WTC11 (cell line): ENCODE results near the gene AQP5. TPM values are rescaled to one million over a fixed set of nuclear protein-coding genes. Genes with fewer than 3 reads are reported as not detected.

ENCODE experiments used
- ATAC-seq: fragments of 200-7000 bp; cut with Tn5 transposase; 2 replicates; pipeline ENCODE4 v1.10.0; 2021; ENCODE audit warnings: mild to moderate bottlenecking, moderate library complexity
- CTCF ChIA-PET: fragments of 300-600 bp; sonication (Branson Sonifier 250); formaldehyde crosslinking; loops from one replicate; lab custom pipeline; 2021; ENCODE audit warnings: antibody characterized with exemption; lab: Charles Lee
- POLR2A ChIA-PET: fragments of 350-600 bp; sonication (Branson Sonifier 250); formaldehyde crosslinking; loops from one replicate; lab custom pipeline; 2021; ENCODE audit warnings: antibody characterized with exemption; lab: Charles Lee
- DNase-seq: peaks from one replicate; pipeline ENCODE4 v3.0.0; 2021; ENCODE audit warnings: low spot score
- H3K27ac Mint-ChIP-seq: 2 replicates; pipeline ENCODE4 v1.8.0; 2021; ENCODE audit warnings: mixed read lengths
- H3K27me3 Mint-ChIP-seq: 2 replicates; pipeline ENCODE4 v1.8.0; 2021; ENCODE audit warnings: low read depth, mild to moderate bottlenecking, moderate library complexity, mixed read lengths
- H3K36me3 Mint-ChIP-seq: 2 replicates; pipeline ENCODE4 v1.8.0; 2021; ENCODE audit warnings: mixed read lengths
- H3K4me1 Mint-ChIP-seq: 2 replicates; pipeline ENCODE4 v1.8.0; 2022; ENCODE audit warnings: mixed read lengths
- H3K4me3 Mint-ChIP-seq: 2 replicates; pipeline ENCODE4 v1.8.0; 2021; ENCODE audit warnings: mild to moderate bottlenecking, moderate library complexity, mixed read lengths
- H3K9me3 Mint-ChIP-seq: 2 replicates; pipeline ENCODE4 v1.8.0; 2021; ENCODE audit warnings: mixed read lengths
- AR ChIP-seq: fragments of 250-450 bp; sonication (Bioruptor Pico); IDR thresholded peaks from 2 replicates; pipeline ENCODE4 v1.9.0; 2021; ENCODE audit warnings: mild to moderate bottlenecking
- ATF1 ChIP-seq: sonication (generic); formaldehyde crosslinking; IDR thresholded peaks from 2 replicates; pipeline ENCODE4 v1.8.1; 2023; ENCODE audit warnings: mild to moderate bottlenecking, moderate library complexity, missing genetic modification reagents
- E2F1 ChIP-seq: sonication (generic); formaldehyde crosslinking; IDR thresholded peaks from 2 replicates; pipeline ENCODE4 v1.8.0; 2022; ENCODE audit warnings: mild to moderate bottlenecking, missing genetic modification reagents
- FOXJ3 ChIP-seq: sonication (generic); formaldehyde crosslinking; IDR thresholded peaks from 2 replicates; pipeline ENCODE4 v1.9.0; 2021; ENCODE audit warnings: missing genetic modification reagents, mild to moderate bottlenecking, borderline replicate concordance
- FOXK1 ChIP-seq: sonication (generic); formaldehyde crosslinking; IDR thresholded peaks from 2 replicates; pipeline ENCODE4 v1.8.0; 2022; ENCODE audit warnings: mild to moderate bottlenecking, moderate library complexity, missing genetic modification reagents
- GTF2I ChIP-seq: fragments of 250-450 bp; sonication (Bioruptor Pico); conservative IDR thresholded peaks from 2 replicates; pipeline ENCODE4 v1.4.0; 2021; ENCODE audit warnings: mild to moderate bottlenecking
- HMGA2 ChIP-seq: fragments of 250-450 bp; sonication (Bioruptor Pico); IDR thresholded peaks from 2 replicates; pipeline ENCODE4 v1.4.0; 2021; ENCODE audit warnings: mild to moderate bottlenecking, moderate library complexity
- PREB ChIP-seq: sonication (generic); formaldehyde crosslinking; IDR thresholded peaks from 2 replicates; pipeline ENCODE4 v1.8.1; 2022; ENCODE audit warnings: mild to moderate bottlenecking, missing genetic modification reagents, moderate library complexity, borderline replicate concordance
- SOX15 ChIP-seq: fragments of 250-450 bp; sonication (Bioruptor Pico); IDR thresholded peaks from 2 replicates; pipeline ENCODE4 v1.9.0; 2021; ENCODE audit warnings: mild to moderate bottlenecking
- SP1 ChIP-seq: sonication (generic); formaldehyde crosslinking; conservative IDR thresholded peaks from 2 replicates; pipeline ENCODE4 v1.8.1; 2022; ENCODE audit warnings: missing genetic modification reagents
- TP53 ChIP-seq: sonication (generic); formaldehyde crosslinking; IDR thresholded peaks from 2 replicates; pipeline ENCODE4 v1.8.1; 2023; ENCODE audit warnings: mild to moderate bottlenecking, missing genetic modification reagents
- ZMAT4 ChIP-seq: fragments of 250-450 bp; sonication (Bioruptor Pico); IDR thresholded peaks from 2 replicates; pipeline ENCODE4 v1.9.0; 2021; ENCODE audit warnings: mild to moderate bottlenecking
- ZNF232 ChIP-seq: sonication (generic); formaldehyde crosslinking; IDR thresholded peaks from 2 replicates; pipeline ENCODE4 v1.8.0; 2022; ENCODE audit warnings: mild to moderate bottlenecking, missing genetic modification reagents
- ZNF281 ChIP-seq: sonication (generic); formaldehyde crosslinking; IDR thresholded peaks from 2 replicates; pipeline ENCODE4 v1.8.0; 2023; ENCODE audit warnings: mild to moderate bottlenecking, missing genetic modification reagents
- ZNF512 ChIP-seq: sonication (generic); formaldehyde crosslinking; IDR thresholded peaks from 2 replicates; pipeline ENCODE4 v1.8.1; 2022; ENCODE audit warnings: missing genetic modification reagents, borderline replicate concordance
- ZNF532 ChIP-seq: fragments of 250-450 bp; sonication (Bioruptor Pico); IDR thresholded peaks from 2 replicates; pipeline ENCODE4 v1.9.0; 2021; ENCODE audit warnings: mild to moderate bottlenecking, borderline replicate concordance
- total RNA-seq: library from RNA; stranded (reverse); gene quantifications from 3 replicates; pipeline ENCODE4 v1.2.3, GENCODE V29; 2021

AQP5 gene
- total RNA-seq, 1 experiment from 2014 or later: 2.8 TPM

GRCh38 chr12:49950273-49951251 lies 11.1 kb upstream of the AQP5 start, which contains the start of gene AQP2:
AQP2 (plus strand) TSS chr12:49950737; CDS start chr12:49950831, 94 bp downstream.
- Mint-ChIP-seq H3K4me3 (no peak within 1 kb of the TSS), H3K27ac (no peak within 1 kb of the TSS), H3K27me3 (peaks cover 6% of the 10 kb centered on the region; the same call in 1 of the 2 replicates), H3K36me3 (no peaks in the 10 kb centered on the region), H3K4me1 (peaks cover 19% of the 10 kb centered on the region), H3K9me3 (no peaks in the 10 kb centered on the region)
- POLR2A ChIA-PET: no interaction called here
- CTCF ChIA-PET: interaction anchor here (1.0 to 8.2 kb wide), 6 partner anchors 9 to 161 kb away, joined by 3 to 168 read pairs (median 6); partner anchors contain the start of gene AQP6
- no peak for ATAC-seq
- TF ChIP-seq ZMAT4 (CRISPR knock-in tag): no peak
- no peak for TF ChIP-seq AR (CRISPR knock-in tag)
- no peak for TF ChIP-seq HMGA2 (CRISPR knock-in tag)
- TF ChIP-seq FOXJ3 (CRISPR knock-in tag): no peak
- no peak for TF ChIP-seq PREB (CRISPR knock-in tag)
- no peak for TF ChIP-seq FOXK1 (CRISPR knock-in tag)
- no peak for DNase-seq

GRCh38 chr12:49951411-49952240 lies 10.0 kb upstream of the AQP5 start:
- no peak overlapping the region for H3K4me3 Mint-ChIP-seq
- POLR2A ChIA-PET: no interaction called here
- CTCF ChIA-PET: interaction anchor here (1.0 to 8.2 kb wide), 2 partner anchors 17 to 20 kb away, joined by 3 to 168 read pairs; partner anchors contain the start of gene AQP6
- ATAC-seq (no peak), DNase-seq (no peak)
- H3K27me3 Mint-ChIP-seq: peaks cover 10% of the 10 kb centered on the region
- H3K9me3 Mint-ChIP-seq: no peaks in the 10 kb centered on the region
- peaks cover 11% of the 10 kb centered on the region for H3K4me1 Mint-ChIP-seq
- H3K27ac Mint-ChIP-seq: no peak overlapping the region
- no peaks in the 10 kb centered on the region for H3K36me3 Mint-ChIP-seq
- no peak for TF ChIP-seq SOX15 (CRISPR knock-in tag)
- no peak for TF ChIP-seq ZNF232 (CRISPR knock-in tag)
- TF ChIP-seq E2F1: no peak
- no peak for TF ChIP-seq ZNF281
- no peak for TF ChIP-seq ZNF512 (CRISPR knock-in tag)
- TF ChIP-seq SP1 (CRISPR knock-in tag): no peak
- TF ChIP-seq GTF2I (CRISPR knock-in tag): no peak
- no peak for TF ChIP-seq FOXJ3 (CRISPR knock-in tag)
- TF ChIP-seq HMGA2 (CRISPR knock-in tag): no peak
- TF ChIP-seq ZNF532 (CRISPR knock-in tag): no peak
- no peak for TF ChIP-seq TP53
- no peak for TF ChIP-seq ATF1 (CRISPR knock-in tag)
